Measurements from ENCODE around the gene PGM5. TPM values are rescaled to one million over a fixed set of nuclear protein-coding genes. Genes with fewer than 3 reads are reported as not detected.

Gene PGM5
- total RNA-seq, 1 donor from 2014 or later = not detected

GRCh38 chr9:68560071-68560844 lies 203.8 kb downstream of the PGM5 start:
- Mint-ChIP-seq H3K36me3 (ENCODE audit: low read depth) (no peaks in the 10 kb centered on the region), H3K4me1 (ENCODE audit: low read depth) (no peaks in the 10 kb centered on the region), H3K9me3 (ENCODE audit: low read depth) (peaks cover 2% of the 10 kb centered on the region), H3K4me3 (ENCODE audit: unreplicated experiment) (no peak overlapping the region), H3K27me3 (ENCODE audit: low read depth) (no peaks in the 10 kb centered on the region), H3K27ac (ENCODE audit: unreplicated experiment) (no peak overlapping the region)
- peak; percentile 36 for TF ChIP-seq CTCF (IDR thresholded peaks at IDR 0.05)
- DNase-seq (ENCODE audit: low spot score) = no peak

- Mint-ChIP-seq H3K27ac (ENCODE audit: unreplicated experiment) (no peak overlapping the region), H3K27me3 (ENCODE audit: low read depth) (peaks cover 2% of the 10 kb centered on the region), H3K4me3 (ENCODE audit: unreplicated experiment) (no peak overlapping the region), H3K4me1 (ENCODE audit: low read depth) (no peaks in the 10 kb centered on the region), H3K36me3 (ENCODE audit: low read depth) (no peaks in the 10 kb centered on the region), H3K9me3 (ENCODE audit: low read depth) (no peaks in the 10 kb centered on the region)
- TF ChIP-seq CTCF (IDR thresholded peaks at IDR 0.05) = no peak
- no peak for DNase-seq (ENCODE audit: low spot score)
Observed at GRCh38 chr9:68562461-68562860, 206.1 kb downstream of the PGM5 start.

- H3K36me3 Mint-ChIP-seq (ENCODE audit: low read depth) = no peaks in the 10 kb centered on the region
- H3K27ac Mint-ChIP-seq (ENCODE audit: unreplicated experiment) = no peak overlapping the region
- peaks cover 10% of the 10 kb centered on the region for H3K27me3 Mint-ChIP-seq (ENCODE audit: low read depth)
- no peak overlapping the region for H3K4me3 Mint-ChIP-seq (ENCODE audit: unreplicated experiment)
- no peak for DNase-seq (ENCODE audit: low spot score)
- H3K4me1 Mint-ChIP-seq (ENCODE audit: low read depth) = no peaks in the 10 kb centered on the region
- H3K9me3 Mint-ChIP-seq (ENCODE audit: low read depth) = no peaks in the 10 kb centered on the region
- TF ChIP-seq CTCF (IDR thresholded peaks at IDR 0.05) = no peak
Observed at GRCh38 chr9:68567565-68567964, 211.2 kb downstream of the PGM5 start.

GRCh38 chr9:68574150-68574549 lies 217.7 kb downstream of the PGM5 start:
- peak; percentile 45 for TF ChIP-seq CTCF (IDR thresholded peaks at IDR 0.05)
- Mint-ChIP-seq H3K9me3 (ENCODE audit: low read depth) (no peaks in the 10 kb centered on the region), H3K27ac (ENCODE audit: unreplicated experiment) (no peak overlapping the region), H3K4me3 (ENCODE audit: unreplicated experiment) (no peak overlapping the region), H3K36me3 (ENCODE audit: low read depth) (no peaks in the 10 kb centered on the region), H3K27me3 (ENCODE audit: low read depth) (peaks cover 12% of the 10 kb centered on the region), H3K4me1 (ENCODE audit: low read depth) (no peaks in the 10 kb centered on the region)
- no peak for DNase-seq (ENCODE audit: low spot score)

- peaks cover 7% of the 10 kb centered on the region for H3K27me3 Mint-ChIP-seq (ENCODE audit: low read depth)
- H3K36me3 Mint-ChIP-seq (ENCODE audit: low read depth) = no peaks in the 10 kb centered on the region
- H3K9me3 Mint-ChIP-seq (ENCODE audit: low read depth) = no peaks in the 10 kb centered on the region
- no peak for DNase-seq (ENCODE audit: low spot score)
- H3K27ac Mint-ChIP-seq (ENCODE audit: unreplicated experiment) = no peak overlapping the region
- no peak overlapping the region for H3K4me3 Mint-ChIP-seq (ENCODE audit: unreplicated experiment)
- H3K4me1 Mint-ChIP-seq (ENCODE audit: low read depth) = no peaks in the 10 kb centered on the region
- TF ChIP-seq CTCF (IDR thresholded peaks at IDR 0.05) = no peak
Observed at GRCh38 chr9:68575817-68576216, 219.4 kb downstream of the PGM5 start.

Data from chondrocyte (in vitro differentiated cells).